HepG2 (cell line): ENCODE data around the gene AKT3.

Experiments
- CTCF ChIP-seq: sonication (generic); formaldehyde crosslinking; IDR thresholded peaks from 2 replicates; pipeline ENCODE4 v1.5.0; 2020; ENCODE audit warnings: mild to moderate bottlenecking, missing genetic modification reagents, moderate library complexity
- HIC2 ChIP-seq: sonication (generic); formaldehyde crosslinking; IDR thresholded peaks from 2 replicates; pipeline ENCODE4 v1.9.0; 2022; ENCODE audit warnings: low read depth, missing genetic modification reagents
- POLR2AphosphoS2 ChIP-seq: IDR thresholded peaks from 2 replicates; pipeline ENCODE4 v1.6.1; 2011; ENCODE audit warnings: low read depth, low read length, improper control_type of control experiment
- RELA ChIP-seq: sonication (generic); formaldehyde crosslinking; IDR thresholded peaks from 2 replicates; pipeline ENCODE4 v1.4.0; 2020; ENCODE audit warnings: missing genetic modification reagents
- ZBTB33 ChIP-seq: sonication (generic); formaldehyde crosslinking; IDR thresholded peaks from 2 replicates; pipeline ENCODE4 v1.4.0; 2020; ENCODE audit warnings: missing genetic modification reagents
- ZBTB40 ChIP-seq, 2 experiments: fragments of 450-650 bp in 1 of 2; sonication (generic) in 1 of 2; formaldehyde crosslinking in 1 of 2; IDR thresholded peaks; 2 replicates each; pipeline versions ENCODE4 v1.6.1 to v1.8.0; 2016 to 2022; ENCODE audit warnings: antibody characterized with exemption in 1 of 2, mild to moderate bottlenecking in 1 of 2, missing genetic modification reagents in 1 of 2

- TF ChIP-seq ZBTB33 (no peak), ZBTB40 (IDR thresholded peaks at IDR 0.05) (no peak), ZBTB40 (CRISPR knock-in tag; IDR thresholded peaks at IDR 0.05) (no peak), HIC2 (CRISPR knock-in tag) (no peak), RELA (CRISPR knock-in tag) (no peak), POLR2AphosphoS2 (no peak), CTCF (no peak)
Observed at GRCh38 chr1:243667591-243667990, 182.5 kb downstream of the AKT3 start.
